B cell (primary cell): ENCODE measurements around the gene RAB8A. TPM values are rescaled to one million over a fixed set of nuclear protein-coding genes. Genes with fewer than 3 reads are reported as not detected.

Experiments
- ATAC-seq: fragments of 200-7000 bp; cut with Tn5 transposase; one replicate; pipeline ENCODE4 v1.10.0; 2021; ENCODE audit warnings: low read depth, mild to moderate bottlenecking, moderate number of reproducible peaks, moderate library complexity
- CTCF ChIA-PET: fragments of 350-600 bp; sonication (Branson Sonifier 250); formaldehyde crosslinking; loops from one replicate; lab custom pipeline; 2021; ENCODE audit warnings: antibody characterized with exemption, inconsistent platforms; lab: Charles Lee
- POLR2A ChIA-PET: fragments of 350-600 bp; sonication (Branson Sonifier 250); formaldehyde crosslinking; loops from one replicate; lab custom pipeline; 2021; ENCODE audit warnings: antibody characterized with exemption; lab: Charles Lee
- DNase-seq: peaks from one replicate; pipeline ENCODE4 v3.0.0; 2013
- H2AFZ ChIP-seq: 2 replicates; pipeline ENCODE4 v1.6.1; 2012; ENCODE audit warnings: mild to moderate bottlenecking, low read depth, low read length; ENCODE audit not compliant: insufficient read depth, poor library complexity, severe bottlenecking
- H3K27ac ChIP-seq, 2 donors: 1 replicate in 1 of 2; 2 replicates in 1 of 2; pipeline ENCODE4 v1.5.1; 2012 to 2013; ENCODE audit warnings: low read length in 2 of 2, mild to moderate bottlenecking in 2 of 2, moderate library complexity in 1 of 2
- H3K27me3 ChIP-seq, 4 experiments: fragments of 200-600 bp in 1 of 4; sonication (generic) in 1 of 4; replicated peaks in 1 of 4; 1 replicate in 2 of 4; 2 replicates in 2 of 4; pipeline versions ENCODE4 v1.6.1 to v1.7.0; 2013 to 2016; ENCODE audit warnings: low read length in 3 of 4, mild to moderate bottlenecking in 2 of 4, mixed read lengths in 1 of 4, moderate library complexity in 1 of 4; ENCODE audit not compliant: insufficient read depth in 4 of 4, control insufficient read depth in 3 of 4; ENCODE audit errors: control extremely low read depth in 1 of 4
- H3K36me3 ChIP-seq, 2 experiments: replicated peaks in 1 of 2; 1 replicate in 1 of 2; 2 replicates in 1 of 2; pipeline versions ENCODE4 v1.6.1 to v1.7.1; 2013; ENCODE audit warnings: low read length in 1 of 2; ENCODE audit not compliant: insufficient read depth in 2 of 2, control insufficient read depth in 1 of 2; ENCODE audit errors: control extremely low read depth in 1 of 2, extremely low read depth in 1 of 2
- H3K4me1 ChIP-seq, 2 donors: fragments of 200-600 bp in 1 of 2; sonication (generic) in 1 of 2; 1 replicate in 1 of 2; 2 replicates in 1 of 2; pipeline versions ENCODE4 v1.5.1 to v1.6.1; 2013 to 2017; ENCODE audit warnings: low read length in 2 of 2; ENCODE audit not compliant: control insufficient read depth in 2 of 2, insufficient read depth in 2 of 2
- H3K4me2 ChIP-seq: replicated peaks from 2 replicates; pipeline ENCODE3; 2012; ENCODE audit warnings: mild to moderate bottlenecking, low read depth, low read length; ENCODE audit not compliant: poor library complexity, severe bottlenecking
- H3K4me3 ChIP-seq, 5 experiments: fragments of 200-600 bp in 1 of 5; sonication (generic) in 1 of 5; 1 replicate in 3 of 5; 2 replicates in 2 of 5; pipeline versions ENCODE4 v1.5.1 to v1.7.0; 2011 to 2016; ENCODE audit warnings: low read length in 4 of 5, mild to moderate bottlenecking in 4 of 5, low read depth in 2 of 5, control low read depth in 1 of 5, moderate library complexity in 1 of 5; ENCODE audit not compliant: insufficient read depth in 1 of 5; ENCODE audit errors: control extremely low read depth in 1 of 5, extremely low read depth in 1 of 5
- H3K79me2 ChIP-seq: fragments of 200-600 bp; sonication (generic); one replicate; pipeline ENCODE4 v1.6.0; 2016; ENCODE audit warnings: low read length; ENCODE audit not compliant: control insufficient read depth, insufficient read depth
- H3K9ac ChIP-seq: fragments of 200-600 bp; sonication (generic); 2 replicates; pipeline ENCODE4 v1.6.1; 2017; ENCODE audit warnings: mild to moderate bottlenecking, low read length, moderate library complexity
- H3K9me3 ChIP-seq, 3 donors: one replicate each; pipeline versions ENCODE4 v1.6.1 to v1.7.1; 2013; ENCODE audit warnings: low read length in 2 of 3; ENCODE audit not compliant: control insufficient read depth in 2 of 3, insufficient read depth in 1 of 3; ENCODE audit errors: control extremely low read depth in 1 of 3
- H4K20me1 ChIP-seq: 2 replicates; pipeline ENCODE4 v1.6.0; 2012; ENCODE audit warnings: mild to moderate bottlenecking, low read length; ENCODE audit not compliant: insufficient read depth, control insufficient read depth, poor library complexity, severe bottlenecking
- H3K27ac Mint-ChIP-seq: one replicate; pipeline ENCODE4 v1.8.0; 2021; ENCODE audit warnings: mixed read lengths
- H3K27me3 Mint-ChIP-seq: one replicate; pipeline ENCODE4 v1.8.0; 2021; ENCODE audit warnings: mixed read lengths
- H3K4me1 Mint-ChIP-seq: one replicate; pipeline ENCODE4 v1.8.0; 2021; ENCODE audit warnings: mixed read lengths
- H3K4me3 Mint-ChIP-seq: one replicate; pipeline ENCODE4 v1.8.0; 2021; ENCODE audit warnings: mixed read lengths
- H3K9me3 Mint-ChIP-seq: one replicate; pipeline ENCODE4 v1.8.0; 2022; ENCODE audit warnings: mixed read lengths; ENCODE audit not compliant: insufficient read depth
- EZH2 ChIP-seq: IDR thresholded peaks from 2 replicates; pipeline ENCODE4 v1.6.1; 2012; ENCODE audit warnings: borderline replicate concordance, low read depth, mild to moderate bottlenecking, moderate library complexity, low read length; ENCODE audit not compliant: insufficient read depth, poor library complexity, severe bottlenecking
- WGBS: methylation state at CpG from one replicate; pipeline ENCODE4 v1.1.5; 2013; ENCODE audit warnings: missing lambda C conversion rate; ENCODE audit not compliant: insufficient coverage; 5-methylcytosine and 5-hydroxymethylcytosine counted together
- intact Hi-C: fragments of 100-400 bp; cut with micrococcal nuclease; formaldehyde crosslinking; loops from one replicate; pipeline ENCODE4 v1.10.0; 2022
- polyA plus RNA-seq: library from polyadenylated mRNA; depleted of rRNA; stranded (reverse); fragments of >200 nt; gene quantifications from 2 replicates; pipeline ENCODE4 v1.2.3, GENCODE V29; 2012
- total RNA-seq, 2 donors: library from RNA; stranded (reverse); fragments of 120-200 nt in 1 of 2; gene quantifications; 1 replicate in 1 of 2; 2 replicates in 1 of 2; pipeline versions ENCODE4 v1.2.3 to v1.2.4, GENCODE V29; 2013 to 2022
- TF ChIP-seq, protein P1 (sequence below): fragments of 200-600 bp; IDR thresholded peaks from one replicate; pipeline ENCODE4 v1.8.0; 2022; ENCODE audit warnings: antibody characterized with exemption, mild to moderate bottlenecking

RAB8A gene
- total and polyA plus RNA-seq, 2 donors (not counting 1 experiment from before 2014, with no cell fraction given) = 65.5 to 117 TPM

DNA sequence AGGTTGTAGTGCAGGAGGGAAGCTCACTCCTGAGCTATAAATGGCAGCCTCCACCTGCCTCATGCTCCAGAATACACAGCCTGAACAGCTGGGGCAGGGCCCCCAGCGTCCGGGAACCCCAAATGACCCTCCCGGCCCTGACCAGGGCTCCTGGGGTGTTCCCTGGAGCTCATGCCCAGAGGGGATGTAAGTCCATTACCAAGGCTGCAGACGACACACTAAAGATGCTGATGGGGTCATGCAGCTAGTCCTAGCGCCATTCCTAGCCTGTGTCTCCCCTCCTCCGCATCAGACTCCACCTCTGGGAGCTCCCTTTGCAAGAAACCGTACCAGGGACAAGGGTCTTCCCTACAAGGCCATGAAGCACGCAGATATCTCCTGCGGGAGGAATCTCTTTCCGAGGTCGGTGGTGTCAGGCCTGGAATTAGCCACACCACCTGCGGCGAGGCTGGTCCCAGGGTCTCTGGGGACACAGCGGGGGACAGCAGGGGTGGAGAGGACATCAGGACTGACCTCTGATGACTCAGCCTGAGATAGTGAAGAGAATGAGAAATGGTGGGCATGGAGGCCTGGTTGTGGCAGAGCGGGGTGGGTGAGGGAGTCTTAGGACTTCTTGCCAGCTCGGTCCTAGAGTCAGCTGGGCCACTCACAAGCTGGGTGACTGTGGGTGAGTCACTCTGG lies 47.3 kb upstream of the RAB8A start:
- Histone ChIP-seq H3K9ac (no peak overlapping the region), H3K4me3 (no peak overlapping the region), H3K27me3 (no peaks in the 10 kb centered on the region), H2AFZ (no peak overlapping the region), H3K36me3 (no peaks in the 10 kb centered on the region), H3K79me2 (peaks cover 19% of the 10 kb centered on the region), H3K27ac (no peak overlapping the region), H4K20me1 (no peaks in the 10 kb centered on the region), H3K4me1 (peaks cover 7 to 17% of the 10 kb centered on the region in 2 donors), H3K4me2 (no peak overlapping the region), H3K9me3 (peaks cover 0 to 8% (median 0%) of the 10 kb centered on the region in 3 donors)
- Mint-ChIP-seq H3K4me3 (no peak overlapping the region), H3K27ac (no peak overlapping the region), H3K27me3 (no peaks in the 10 kb centered on the region), H3K4me1 (peaks cover 12% of the 10 kb centered on the region), H3K9me3 (no peaks in the 10 kb centered on the region)
- intact Hi-C loops = no loop called here
- ChIA-PET POLR2A (interaction anchor here (0.5 to 1.9 kb wide), 5 partner anchors 13 to 1840 kb away, joined by 3 to 6 read pairs (median 4); no protein-coding TSS in a partner anchor), CTCF (interaction anchor here (1.0 to 7.3 kb wide), 13 partner anchors 11 to 560 kb away, joined by 3 to 74 read pairs (median 7); partner anchors contain the start of genes FAM32A, HSH2D and TPM4)
- WGBS = 93% methylated on average over 15 of the region's 16 CpGs
- TF ChIP-seq, protein P1, sequence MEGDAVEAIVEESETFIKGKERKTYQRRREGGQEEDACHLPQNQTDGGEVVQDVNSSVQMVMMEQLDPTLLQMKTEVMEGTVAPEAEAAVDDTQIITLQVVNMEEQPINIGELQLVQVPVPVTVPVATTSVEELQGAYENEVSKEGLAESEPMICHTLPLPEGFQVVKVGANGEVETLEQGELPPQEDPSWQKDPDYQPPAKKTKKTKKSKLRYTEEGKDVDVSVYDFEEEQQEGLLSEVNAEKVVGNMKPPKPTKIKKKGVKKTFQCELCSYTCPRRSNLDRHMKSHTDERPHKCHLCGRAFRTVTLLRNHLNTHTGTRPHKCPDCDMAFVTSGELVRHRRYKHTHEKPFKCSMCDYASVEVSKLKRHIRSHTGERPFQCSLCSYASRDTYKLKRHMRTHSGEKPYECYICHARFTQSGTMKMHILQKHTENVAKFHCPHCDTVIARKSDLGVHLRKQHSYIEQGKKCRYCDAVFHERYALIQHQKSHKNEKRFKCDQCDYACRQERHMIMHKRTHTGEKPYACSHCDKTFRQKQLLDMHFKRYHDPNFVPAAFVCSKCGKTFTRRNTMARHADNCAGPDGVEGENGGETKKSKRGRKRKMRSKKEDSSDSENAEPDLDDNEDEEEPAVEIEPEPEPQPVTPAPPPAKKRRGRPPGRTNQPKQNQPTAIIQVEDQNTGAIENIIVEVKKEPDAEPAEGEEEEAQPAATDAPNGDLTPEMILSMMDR = no peak
- TF ChIP-seq EZH2 = no peak
- DNase-seq (no peak), ATAC-seq (no peak)

DNA sequence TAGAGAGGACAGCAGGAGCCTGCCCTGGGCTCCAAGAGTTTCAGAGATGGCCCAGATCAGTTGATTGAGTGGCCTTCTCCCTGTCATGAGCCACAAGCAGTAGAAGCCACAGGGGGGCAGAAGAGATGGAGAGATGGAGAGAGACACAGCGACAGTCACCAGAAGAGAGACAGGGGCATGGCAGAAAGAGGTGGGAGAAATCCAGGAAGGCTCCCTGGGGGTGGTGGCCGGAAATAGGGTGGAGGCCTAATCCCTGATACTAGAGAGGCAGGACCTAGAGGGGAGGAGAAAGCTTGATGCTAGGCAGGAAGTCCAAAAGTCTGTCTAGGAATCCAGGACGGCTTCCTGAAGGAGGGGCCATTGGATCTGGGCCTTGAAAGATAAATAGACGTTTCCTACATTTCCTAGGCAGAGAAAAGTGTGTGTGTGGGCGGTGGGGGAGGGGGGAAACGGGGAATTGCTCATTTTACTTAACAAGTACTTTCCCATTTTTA lies 45.0 kb upstream of the RAB8A start:
- Histone ChIP-seq H3K27me3 (no peaks in the 10 kb centered on the region), H3K27ac (no peak overlapping the region), H2AFZ (peak overlapping the region; percentile 4), H3K4me1 (peaks cover 26 to 40% of the 10 kb centered on the region in 2 donors), H4K20me1 (no peaks in the 10 kb centered on the region), H3K4me2 (no peak overlapping the region), H3K79me2 (peaks cover 27% of the 10 kb centered on the region), H3K9ac (no peak overlapping the region), H3K36me3 (no peaks in the 10 kb centered on the region), H3K9me3 (peaks cover 0 to 4% (median 0%) of the 10 kb centered on the region in 3 donors), H3K4me3 (no peak overlapping the region)
- Mint-ChIP-seq H3K4me1 (peaks cover 12% of the 10 kb centered on the region), H3K9me3 (no peaks in the 10 kb centered on the region), H3K27ac (peak overlapping the region; percentile 81), H3K27me3 (no peaks in the 10 kb centered on the region), H3K4me3 (no peak overlapping the region)
- ChIA-PET POLR2A (no interaction called here), CTCF (interaction anchor here (0.6 to 7.3 kb wide), 15 partner anchors 9 to 335 kb away, joined by 3 to 57 read pairs (median 3); partner anchors contain the start of genes FAM32A, HSH2D, RAB8A and TPM4)
- TF ChIP-seq EZH2 = no peak
- TF ChIP-seq, protein P1 = peak; percentile 46
- 73% methylated on average over 3 of the region's 6 CpGs for WGBS
- ATAC-seq (no peak), DNase-seq (peak; percentile 68)
- intact Hi-C loops = loop anchor here (1.0 kb wide), 2 partner anchors 45 to 116 kb away; partner anchors contain the start of gene RAB8A
